Smooth muscle cell (in vitro differentiated cells): Measurements from ENCODE around the gene GPR143. TPM values are rescaled to one million over a fixed set of nuclear protein-coding genes. Genes with fewer than 3 reads are reported as not detected.
A peak's percentile ranks its signal among the peaks of the same experiment; 100 is the strongest.

Source experiments
- DNase-seq: peaks from one replicate; lab custom pipeline; 2025; ENCODE audit not compliant: unreplicated experiment; lab: John Stamatoyannopoulos, UW
- H2AFZ ChIP-seq: fragments of 200-600 bp; sonication (generic); 2 replicates; pipeline ENCODE4 v1.6.0; 2016; ENCODE audit warnings: antibody characterized with exemption, low read depth, mild to moderate bottlenecking
- H3F3A ChIP-seq: fragments of 200-600 bp; sonication (generic); 2 replicates; pipeline ENCODE4 v1.6.0; 2017; ENCODE audit warnings: antibody characterized with exemption, low read depth
- H3K27ac ChIP-seq: fragments of 200-600 bp; sonication (generic); 2 replicates; pipeline ENCODE4 v1.5.1; 2016; ENCODE audit warnings: low read depth, mild to moderate bottlenecking
- H3K27me3 ChIP-seq: fragments of 200-600 bp; sonication (generic); 2 replicates; pipeline ENCODE4 v1.6.1; 2016; ENCODE audit warnings: low read depth, mild to moderate bottlenecking
- H3K36me3 ChIP-seq: fragments of 200-600 bp; sonication (generic); 2 replicates; pipeline ENCODE4 v1.5.1; 2016; ENCODE audit warnings: low read depth
- H3K4me1 ChIP-seq: fragments of 200-600 bp; sonication (generic); 2 replicates; pipeline ENCODE4 v1.5.1; 2016; ENCODE audit warnings: low read depth
- H3K4me2 ChIP-seq: fragments of 200-600 bp; sonication (generic); 2 replicates; pipeline ENCODE4 v1.6.0; 2016; ENCODE audit warnings: mild to moderate bottlenecking
- H3K4me3 ChIP-seq: fragments of 200-600 bp; sonication (generic); 2 replicates; pipeline ENCODE4 v1.5.1; 2016; ENCODE audit warnings: mild to moderate bottlenecking
- H3K79me2 ChIP-seq: fragments of 200-600 bp; sonication (generic); 2 replicates; pipeline ENCODE4 v1.6.0; 2016; ENCODE audit warnings: low read depth, mild to moderate bottlenecking
- H3K9ac ChIP-seq: fragments of 200-600 bp; sonication (generic); 2 replicates; pipeline ENCODE4 v1.6.0; 2016; ENCODE audit warnings: low read depth
- H3K9me3 ChIP-seq: fragments of 200-600 bp; sonication (generic); replicated peaks from 2 replicates; pipeline ENCODE4 v1.5.1; 2016; ENCODE audit warnings: low read depth
- H4K20me1 ChIP-seq: fragments of 200-600 bp; sonication (generic); 2 replicates; pipeline ENCODE4 v1.6.0; 2016; ENCODE audit warnings: low read depth
- CTCF ChIP-seq: fragments of 200-600 bp; sonication (generic); IDR thresholded peaks from 2 replicates; pipeline ENCODE4 v1.5.1; 2017; ENCODE audit warnings: borderline replicate concordance, mild to moderate bottlenecking, antibody characterized with exemption; ENCODE audit not compliant: insufficient read depth, poor library complexity, severe bottlenecking
- WGBS: methylation state at CpG from one replicate; pipeline ENCODE4 v1.1.7; 2016; ENCODE audit warnings: low lambda C conversion rate; 5-methylcytosine and 5-hydroxymethylcytosine counted together
- polyA plus RNA-seq: library from polyadenylated mRNA; unstranded; fragments of >200 nt; fragmentation: Nextera tagmentation; extraction: Ambion mirVana; gene quantifications from 2 replicates; pipeline ENCODE4 v1.2.1, GENCODE V29; 2016
- total RNA-seq: library from RNA; depleted of rRNA; stranded (reverse); fragments of >200 nt; gene quantifications from 2 replicates; pipeline ENCODE4 v1.2.3, GENCODE V29; 2014

Gene GPR143
- total and polyA plus RNA-seq, 2 experiments from 2014 or later = 0.72 to 1.4 TPM

GRCh38 chrX:9710332-9710731, 55.3 kb downstream of the GPR143 start:
- DNase-seq = no peak
- Histone ChIP-seq H3K4me1 (no peaks in the 10 kb centered on the region), H3K27ac (no peak overlapping the region), H4K20me1 (no peaks in the 10 kb centered on the region), H3K4me2 (no peak overlapping the region), H3K36me3 (no peaks in the 10 kb centered on the region), H3K9ac (no peak overlapping the region), H3K4me3 (no peak overlapping the region), H2AFZ (no peak overlapping the region), H3K9me3 (peaks cover under 1% of the 10 kb centered on the region), H3K27me3 (no peaks in the 10 kb centered on the region), H3F3A (no peaks in the 10 kb centered on the region), H3K79me2 (no peaks in the 10 kb centered on the region)
- TF ChIP-seq CTCF = no peak
- 85% methylated on average over 8 of the region's 8 CpGs for WGBS

GRCh38 chrX:9708923-9709553, 56.6 kb downstream of the GPR143 start:
- no peak overlapping the region for H3K9ac ChIP-seq
- H3K4me3 ChIP-seq = no peak overlapping the region
- H3K27ac ChIP-seq = no peak overlapping the region
- WGBS = 52% methylated on average over 17 of the region's 17 CpGs
- peak; percentile 5 for DNase-seq
- no peaks in the 10 kb centered on the region for H3K79me2 ChIP-seq
- no peaks in the 10 kb centered on the region for H3K27me3 ChIP-seq
- TF ChIP-seq CTCF = peak; percentile 68
- no peak overlapping the region for H2AFZ ChIP-seq
- no peaks in the 10 kb centered on the region for H3F3A ChIP-seq
- peaks cover 4% of the 10 kb centered on the region for H3K9me3 ChIP-seq
- no peaks in the 10 kb centered on the region for H4K20me1 ChIP-seq
- no peak overlapping the region for H3K4me2 ChIP-seq
- no peaks in the 10 kb centered on the region for H3K4me1 ChIP-seq
- no peaks in the 10 kb centered on the region for H3K36me3 ChIP-seq

- H2AFZ ChIP-seq = no peak overlapping the region
- TF ChIP-seq CTCF = no peak
- H3K27ac ChIP-seq = no peak overlapping the region
- no peak overlapping the region for H3K9ac ChIP-seq
- no peaks in the 10 kb centered on the region for H3K4me1 ChIP-seq
- no peaks in the 10 kb centered on the region for H3K36me3 ChIP-seq
- no peak overlapping the region for H3K4me3 ChIP-seq
- H3K9me3 ChIP-seq = peaks cover 4% of the 10 kb centered on the region
- H3K4me2 ChIP-seq = no peak overlapping the region
- no peaks in the 10 kb centered on the region for H3F3A ChIP-seq
- H4K20me1 ChIP-seq = no peaks in the 10 kb centered on the region
- no peak for DNase-seq
- H3K79me2 ChIP-seq = no peaks in the 10 kb centered on the region
- no peaks in the 10 kb centered on the region for H3K27me3 ChIP-seq
- 85% methylated on average over 10 of the region's 10 CpGs for WGBS
Observed at GRCh38 chrX:9708086-9708485, 57.6 kb downstream of the GPR143 start.
